ENCODE results near the gene CHAT.

DNA sequence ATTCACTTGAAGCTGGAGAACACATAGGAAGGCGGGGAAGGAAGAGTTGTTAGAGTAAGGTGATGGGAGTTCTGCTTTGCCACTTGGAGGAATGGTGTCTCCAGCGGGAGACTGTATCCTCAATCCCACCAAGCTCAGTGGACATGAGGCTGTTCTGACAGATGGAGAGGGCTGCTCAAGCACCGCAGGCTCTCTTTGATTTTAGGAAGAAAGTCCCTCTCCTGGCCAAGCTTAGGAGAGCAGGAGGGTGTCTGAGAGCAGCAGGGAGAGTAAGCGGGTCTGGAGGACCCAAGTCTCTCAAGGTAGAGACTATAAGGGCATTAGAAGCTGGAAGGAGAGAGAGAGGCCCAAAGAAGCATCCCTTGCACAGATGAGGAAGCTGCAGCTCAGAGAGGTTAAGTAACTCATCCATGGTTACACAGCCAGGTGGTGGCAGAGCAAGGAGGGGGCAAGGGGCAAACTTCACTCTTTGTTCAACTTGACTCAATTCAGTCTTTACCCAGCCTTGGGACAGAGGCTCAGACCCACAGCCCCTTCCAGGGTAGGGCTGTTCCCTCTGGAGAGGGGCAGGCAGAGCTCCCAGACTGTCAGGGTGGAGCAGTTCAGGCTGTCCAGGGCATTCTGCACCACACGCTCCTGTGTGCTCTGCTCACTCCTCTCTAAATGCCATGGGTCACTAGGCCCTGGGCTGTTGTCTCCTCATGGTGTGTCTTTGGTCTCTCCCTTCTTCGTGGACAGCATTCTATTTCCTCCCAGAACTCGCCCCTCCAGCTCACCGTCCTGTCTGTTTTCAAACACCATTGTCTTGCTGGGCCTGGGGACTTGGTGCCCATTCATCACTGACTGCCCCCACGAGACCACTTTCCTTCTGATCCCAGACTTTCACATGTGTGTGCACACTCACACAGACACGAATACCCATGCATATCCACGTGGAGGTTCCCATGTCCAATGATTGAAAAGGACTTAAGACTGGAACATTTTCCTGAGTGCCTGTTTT lies 8.9 kb downstream of the CHAT start:
- TF ChIP-seq, protein P1, sequence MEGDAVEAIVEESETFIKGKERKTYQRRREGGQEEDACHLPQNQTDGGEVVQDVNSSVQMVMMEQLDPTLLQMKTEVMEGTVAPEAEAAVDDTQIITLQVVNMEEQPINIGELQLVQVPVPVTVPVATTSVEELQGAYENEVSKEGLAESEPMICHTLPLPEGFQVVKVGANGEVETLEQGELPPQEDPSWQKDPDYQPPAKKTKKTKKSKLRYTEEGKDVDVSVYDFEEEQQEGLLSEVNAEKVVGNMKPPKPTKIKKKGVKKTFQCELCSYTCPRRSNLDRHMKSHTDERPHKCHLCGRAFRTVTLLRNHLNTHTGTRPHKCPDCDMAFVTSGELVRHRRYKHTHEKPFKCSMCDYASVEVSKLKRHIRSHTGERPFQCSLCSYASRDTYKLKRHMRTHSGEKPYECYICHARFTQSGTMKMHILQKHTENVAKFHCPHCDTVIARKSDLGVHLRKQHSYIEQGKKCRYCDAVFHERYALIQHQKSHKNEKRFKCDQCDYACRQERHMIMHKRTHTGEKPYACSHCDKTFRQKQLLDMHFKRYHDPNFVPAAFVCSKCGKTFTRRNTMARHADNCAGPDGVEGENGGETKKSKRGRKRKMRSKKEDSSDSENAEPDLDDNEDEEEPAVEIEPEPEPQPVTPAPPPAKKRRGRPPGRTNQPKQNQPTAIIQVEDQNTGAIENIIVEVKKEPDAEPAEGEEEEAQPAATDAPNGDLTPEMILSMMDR (IDR thresholded peaks at IDR 0.05), result no peak
- no peak for TF ChIP-seq POLR2A (IDR thresholded peaks at IDR 0.05)

Data from body of pancreas (tissue), 4 donors.